DLD1 (cell line): ENCODE measurements around the gene PPP4C.

ENCODE experiments used
- in situ Hi-C: cut with HindIII; loops from 2 replicates; pipeline ENCODE4 v1.10.0; 2017; ENCODE audit warnings: low sequenced_read_pairs

PPP4C gene

GRCh38 chr16:30079480-30079879 is 3.7 kb downstream of the PPP4C start:
- in situ Hi-C loops, result loop anchor here (5.0 kb wide), 1 partner anchor 38 kb away; no protein-coding TSS in a partner anchor

- in situ Hi-C loops, result no loop called here
Measured at GRCh38 chr16:30082545-30083090, 6.8 kb downstream of the PPP4C start.

DNA sequence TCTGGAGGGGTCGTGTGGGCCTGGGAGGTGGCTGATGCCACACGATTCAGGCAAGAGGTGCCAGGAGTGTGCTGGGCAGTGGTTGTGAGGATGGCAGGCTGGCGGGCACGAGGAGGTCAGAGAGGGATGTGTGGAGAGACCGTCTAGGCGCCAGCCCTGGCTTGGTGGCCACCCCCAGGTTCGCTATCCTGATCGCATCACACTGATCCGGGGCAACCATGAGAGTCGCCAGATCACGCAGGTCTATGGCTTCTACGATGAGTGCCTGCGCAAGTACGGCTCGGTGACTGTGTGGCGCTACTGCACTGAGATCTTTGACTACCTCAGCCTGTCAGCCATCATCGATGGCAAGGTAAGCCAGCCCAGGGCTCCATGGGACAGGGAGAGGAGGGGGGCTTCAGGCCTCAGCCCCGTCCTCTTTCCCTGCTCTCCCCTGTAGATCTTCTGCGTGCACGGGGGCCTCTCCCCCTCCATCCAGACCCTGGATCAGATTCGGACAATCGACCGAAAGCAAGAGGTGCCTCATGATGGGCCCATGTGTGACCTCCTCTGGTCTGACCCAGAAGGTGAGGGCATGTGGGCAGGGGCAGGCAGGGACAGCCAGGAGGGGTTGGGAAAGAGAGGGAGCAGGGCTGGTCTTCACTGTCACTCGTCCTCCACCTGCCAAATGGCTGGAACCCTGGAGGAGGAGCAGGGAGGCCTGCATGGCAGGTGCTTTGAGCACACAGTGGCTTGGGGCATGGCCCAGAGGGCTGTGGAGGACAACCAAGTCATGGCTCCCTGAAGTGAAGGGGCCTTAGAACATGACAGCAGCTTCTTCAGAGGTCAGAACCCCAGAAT is 7.6 kb downstream of the PPP4C start:
- in situ Hi-C loops, result no loop called here

GRCh38 chr16:30084096-30084815 is 8.5 kb downstream of the PPP4C start:
- in situ Hi-C loops, result no loop called here

DNA sequence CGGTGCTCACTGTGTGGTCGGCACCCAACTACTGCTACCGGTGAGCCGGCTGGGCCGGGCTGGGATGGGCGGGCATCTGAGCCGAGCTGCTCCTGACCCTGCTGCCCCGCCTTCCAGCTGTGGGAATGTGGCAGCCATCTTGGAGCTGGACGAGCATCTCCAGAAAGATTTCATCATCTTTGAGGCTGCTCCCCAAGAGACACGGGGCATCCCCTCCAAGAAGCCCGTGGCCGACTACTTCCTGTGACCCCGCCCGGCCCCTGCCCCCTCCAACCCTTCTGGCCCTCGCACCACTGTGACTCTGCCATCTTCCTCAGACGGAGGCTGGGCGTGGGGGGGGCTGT is 9.0 kb downstream of the PPP4C start:
- in situ Hi-C loops, result no loop called here

DNA sequence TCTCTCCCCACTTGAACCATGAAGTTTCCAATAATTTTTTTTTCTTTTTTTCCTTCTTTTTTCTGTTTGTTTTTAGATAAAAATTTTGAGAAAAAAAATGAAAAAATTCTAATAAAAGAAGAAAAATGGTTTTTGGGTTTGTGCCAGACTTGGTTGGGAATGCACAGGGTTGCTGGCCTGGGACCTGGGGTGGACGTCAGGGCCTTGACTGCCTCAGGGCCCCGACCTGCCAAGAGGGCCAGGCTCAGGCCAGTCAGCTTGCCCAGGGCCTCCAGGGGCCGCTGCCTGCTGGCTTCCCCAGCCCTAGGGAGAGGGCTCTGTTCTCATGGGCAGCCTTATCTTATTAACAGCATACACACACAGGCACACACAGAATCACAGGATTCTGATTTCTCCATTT is 9.5 kb downstream of the PPP4C start:
- in situ Hi-C loops, result no loop called here

- in situ Hi-C loops, result no loop called here
Measured at GRCh38 chr16:30085820-30086219, 10.0 kb downstream of the PPP4C start.

DNA sequence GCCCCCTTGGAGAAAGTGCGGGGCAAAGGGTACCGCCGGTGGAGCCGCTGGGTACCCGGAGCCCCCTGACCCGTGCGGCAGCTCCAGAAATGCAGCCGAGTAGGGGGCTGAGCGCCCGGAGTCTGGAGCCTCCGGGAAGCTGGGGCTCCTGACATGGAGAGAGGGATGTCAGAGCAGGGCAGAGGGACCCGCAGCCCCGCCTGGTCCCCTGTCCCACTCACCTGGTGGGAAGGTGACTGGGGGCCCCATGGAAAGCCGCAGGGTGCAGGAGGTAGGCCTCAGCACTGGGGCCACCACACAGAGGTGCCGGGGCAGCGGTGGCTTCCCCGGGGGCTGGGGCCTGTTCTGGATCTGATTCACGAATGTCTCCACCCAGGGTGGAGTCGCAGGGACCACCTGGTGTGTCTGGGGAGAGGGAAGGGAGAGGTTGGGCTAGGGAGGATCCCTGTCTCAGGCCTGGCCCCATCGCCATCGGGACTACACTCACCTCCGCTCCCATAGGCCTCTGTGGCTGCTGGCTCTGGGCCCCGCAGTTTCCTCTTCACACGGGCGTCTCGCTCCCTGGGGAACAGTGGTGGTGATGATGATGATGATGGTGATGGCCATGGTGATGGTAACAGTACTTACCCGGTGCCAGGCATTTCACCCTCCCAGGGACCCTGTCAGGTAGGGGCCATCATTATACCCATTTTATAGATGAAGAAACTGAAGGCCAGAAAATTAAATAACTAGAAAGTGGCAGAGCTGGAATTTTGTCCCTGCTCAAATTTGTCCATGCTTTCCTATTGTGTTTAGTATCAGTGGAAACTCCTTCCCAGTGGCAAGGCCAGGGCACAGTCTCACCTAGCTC is 10.7 kb downstream of the PPP4C start:
- in situ Hi-C loops, result no loop called here

DNA sequence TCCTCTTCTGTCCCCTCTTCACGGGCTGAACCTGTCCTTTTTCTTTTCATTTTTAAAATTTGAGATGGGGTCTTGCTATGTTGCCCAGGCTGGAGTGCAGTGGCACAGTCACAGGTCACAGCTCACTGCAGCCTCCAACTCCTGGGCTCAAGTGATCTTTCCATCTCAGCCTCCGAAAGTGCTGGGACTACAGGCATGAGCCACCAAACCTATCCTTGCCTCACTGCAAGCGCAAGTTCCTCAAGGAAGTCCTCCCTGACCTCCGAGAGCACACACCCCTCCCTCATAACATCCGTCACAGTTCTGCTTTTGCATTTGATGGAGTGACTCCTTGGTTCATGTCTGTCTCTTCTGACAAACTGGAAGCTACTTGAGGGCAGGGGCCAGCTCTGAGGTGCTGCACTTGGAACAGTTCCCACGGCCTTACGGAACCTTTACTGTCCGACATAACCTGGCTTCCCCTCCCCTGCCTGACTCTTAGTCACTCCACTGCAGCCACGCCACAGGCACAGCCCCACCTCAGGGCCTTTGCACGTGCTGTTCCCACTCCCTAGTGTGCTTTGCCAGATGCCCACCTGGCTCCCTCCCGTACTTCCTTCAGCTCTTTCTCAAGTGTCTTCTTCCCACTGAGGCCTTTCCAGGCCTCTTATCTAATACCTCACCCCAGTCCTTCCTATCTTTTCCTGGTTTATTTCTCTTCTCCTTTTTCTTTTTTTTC is 11.5 kb downstream of the PPP4C start:
- in situ Hi-C loops, result no loop called here

DNA sequence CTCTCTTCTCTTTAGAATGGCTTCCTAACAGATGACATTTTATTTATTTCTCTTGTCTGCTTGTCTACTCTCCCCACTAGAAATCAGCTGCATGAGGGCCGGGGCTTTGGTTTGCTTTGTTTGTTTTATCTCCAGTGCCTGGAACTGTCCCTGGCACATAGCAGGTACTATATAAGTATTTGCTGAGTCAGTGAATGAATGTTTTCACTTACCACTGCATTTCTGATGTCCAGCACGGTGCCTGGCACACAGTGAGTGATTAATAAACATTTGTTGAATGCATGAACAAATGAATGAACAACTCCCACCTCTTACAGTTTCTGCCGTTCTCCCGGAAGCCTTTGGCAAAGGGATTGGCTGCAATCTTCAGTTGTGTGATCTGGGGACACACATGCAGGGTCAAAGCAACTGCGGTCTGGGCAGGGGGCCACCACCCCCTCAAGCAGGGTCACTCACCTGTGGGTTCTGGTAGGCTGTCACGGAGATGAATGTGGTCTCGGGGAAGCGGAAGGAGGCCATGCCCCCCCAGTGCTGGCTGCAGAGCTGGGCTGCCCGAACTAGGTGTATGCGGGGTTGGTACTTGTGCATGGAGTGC is 12.5 kb downstream of the PPP4C start:
- in situ Hi-C loops, result no loop called here

DNA sequence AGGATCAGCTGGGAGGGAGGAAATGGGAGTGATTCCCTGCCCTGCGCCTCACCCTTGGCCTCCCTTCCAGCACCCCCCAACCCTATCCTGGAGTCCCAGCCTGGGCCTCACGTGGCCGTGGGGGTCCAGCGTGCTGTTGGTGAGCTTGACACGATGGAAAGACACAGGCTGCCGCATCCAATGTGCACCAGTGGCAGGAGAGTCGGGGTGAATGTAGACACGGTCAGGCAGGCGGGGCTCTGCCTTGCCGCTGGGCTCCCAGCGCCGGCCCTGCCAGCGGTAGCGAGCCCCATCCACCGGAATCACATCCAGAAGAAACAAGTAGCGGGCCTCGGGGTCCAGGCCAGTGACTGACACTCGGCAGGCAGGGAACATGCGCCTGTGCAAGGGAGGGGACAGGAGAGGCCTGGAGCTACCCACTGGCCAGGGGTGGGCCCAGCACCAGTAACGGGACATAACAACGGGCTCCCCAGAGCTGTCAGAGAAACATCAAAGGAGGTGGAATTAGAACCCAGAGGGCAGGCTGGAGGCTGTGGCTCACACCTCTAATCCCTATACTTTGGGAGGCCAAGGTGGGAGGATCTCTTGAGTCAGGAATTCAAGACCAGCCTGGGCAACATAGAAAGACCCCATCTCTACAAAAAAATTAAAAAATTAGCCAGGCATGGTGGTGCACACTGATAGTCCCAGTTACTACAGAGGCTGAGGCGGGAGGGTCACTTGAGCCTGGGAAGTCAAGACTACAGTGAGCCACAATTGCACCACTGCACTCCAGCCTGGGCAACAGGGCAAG is 13.2 kb downstream of the PPP4C start:
- in situ Hi-C loops, result no loop called here

- in situ Hi-C loops, result no loop called here
Measured at GRCh38 chr16:30090610-30091331, 15.0 kb downstream of the PPP4C start.

GRCh38 chr16:30091474-30092372 is 15.9 kb downstream of the PPP4C start, which contains the start of gene TBX6:
Gene TBX6 (minus strand): TSS chr16:30091924. CDS start chr16:30091193, 731 bp downstream.
- in situ Hi-C loops, result no loop called here

- in situ Hi-C loops, result no loop called here
Measured at GRCh38 chr16:30092373-30093010, 16.7 kb downstream of the PPP4C start.

GRCh38 chr16:30094541-30095165 is 18.9 kb downstream of the PPP4C start:
- in situ Hi-C loops, result no loop called here
